SH-SY5Y (cell line): ENCODE measurements around the gene STEAP3.

Experiments
- GATA2 ChIP-seq: IDR thresholded peaks from 2 replicates; pipeline ENCODE4 v1.6.1; 2011; ENCODE audit warnings: mild to moderate bottlenecking, low read depth, low read length
- GATA3 ChIP-seq: IDR thresholded peaks from 2 replicates; pipeline ENCODE4 v1.6.1; 2011; ENCODE audit warnings: low read depth, mild to moderate bottlenecking, low read length, moderate library complexity

DNA sequence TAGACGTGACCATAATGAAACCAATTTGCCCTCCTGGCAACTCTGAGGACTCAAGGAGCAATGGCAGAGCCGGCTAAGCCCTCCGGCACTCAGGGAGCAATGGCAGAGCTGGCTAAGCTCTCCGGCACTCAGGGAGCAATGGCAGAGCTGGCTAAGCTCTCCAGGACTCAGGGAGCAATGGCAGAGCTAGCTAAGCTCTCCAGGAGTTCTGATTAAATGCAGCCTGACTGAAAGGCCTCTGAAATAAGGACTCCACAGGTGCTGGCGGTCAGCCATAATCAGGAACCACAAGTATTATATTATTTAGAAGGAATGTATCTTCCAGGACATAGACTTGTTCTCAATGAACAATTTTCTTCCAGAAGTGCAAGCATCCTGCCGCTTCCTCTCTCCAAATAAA lies 77.8 kb downstream of the STEAP3 start:
- TF ChIP-seq GATA2 (no peak), GATA3 (no peak)
